Epidermal melanocyte (primary cell): Measurements from ENCODE around the gene AKT1S1.

Experiments
- DNase-seq: peaks from one replicate; pipeline ENCODE4 v3.0.0; 2011; ENCODE audit warnings: low spot score; ENCODE audit not compliant: insufficient read length

AKT1S1 gene

DNA sequence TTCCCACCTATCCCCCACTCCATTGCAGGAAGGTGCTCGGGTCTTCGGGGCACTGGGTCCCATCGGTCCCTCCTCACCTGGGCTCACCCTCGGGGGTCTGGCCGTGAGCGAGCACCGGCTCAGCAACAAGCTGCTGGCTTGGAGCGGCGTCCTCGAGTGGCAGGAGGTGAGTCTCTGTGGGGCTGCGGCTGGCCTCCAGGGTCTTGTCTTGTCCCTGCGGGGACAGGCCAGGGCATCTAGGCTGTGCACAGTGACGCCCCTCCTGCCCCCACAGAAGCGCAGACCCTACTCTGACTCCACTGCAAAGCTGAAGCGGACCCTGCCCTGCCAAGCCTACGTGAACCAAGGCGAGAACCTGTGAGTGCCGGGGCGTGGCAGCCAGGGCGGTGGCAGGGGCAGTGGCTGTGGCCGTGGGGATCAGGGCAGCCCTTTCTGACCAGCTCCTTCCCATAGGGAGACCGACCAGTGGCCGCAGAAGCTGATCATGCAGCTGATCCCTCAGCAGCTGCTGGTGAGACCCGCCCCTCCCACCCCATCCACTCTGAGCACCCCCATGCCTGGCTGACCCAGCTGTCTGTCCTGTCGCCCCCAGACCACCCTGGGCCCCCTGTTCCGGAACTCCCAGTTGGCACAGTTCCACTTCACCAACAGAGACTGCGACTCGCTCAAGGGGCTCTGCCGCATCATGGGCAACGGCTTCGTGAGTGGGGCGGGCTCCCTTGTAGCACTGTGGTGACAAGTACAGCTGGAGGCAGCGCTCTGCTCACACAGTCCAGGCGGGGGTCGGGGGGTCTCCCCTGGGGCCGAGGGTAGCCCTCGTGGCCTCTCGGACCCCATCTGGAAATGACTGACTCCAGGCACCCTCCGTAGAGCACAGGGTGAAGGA is 22.5 kb downstream of the AKT1S1 start:
- no peak for DNase-seq

DNA sequence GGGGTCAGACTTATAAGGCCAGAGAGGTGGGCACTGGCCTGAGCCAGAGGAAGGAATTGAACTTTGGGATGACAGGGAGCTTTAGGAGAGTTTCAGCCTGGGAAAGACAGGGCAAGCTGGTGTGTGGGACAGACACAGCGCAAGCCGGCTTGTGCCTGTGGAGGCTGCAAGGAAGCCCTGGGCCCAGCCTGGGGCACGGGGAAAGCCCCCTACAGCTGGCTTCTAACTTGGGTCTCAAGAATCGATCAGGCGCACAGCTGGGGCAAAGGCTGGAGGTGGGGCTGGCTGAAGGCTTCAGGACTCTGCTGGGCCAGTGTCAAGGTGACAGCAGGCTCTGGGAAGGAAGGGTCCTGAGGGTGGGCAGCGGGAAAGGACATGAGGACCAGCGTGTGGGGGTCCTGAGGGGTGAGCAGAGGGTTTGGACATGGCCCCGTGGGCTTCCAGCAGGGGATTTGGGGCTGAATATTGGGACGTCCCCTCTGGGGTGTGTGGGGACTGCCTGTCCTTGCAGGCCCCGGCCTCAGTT is 23.2 kb downstream of the AKT1S1 start:
- no peak for DNase-seq

DNA sequence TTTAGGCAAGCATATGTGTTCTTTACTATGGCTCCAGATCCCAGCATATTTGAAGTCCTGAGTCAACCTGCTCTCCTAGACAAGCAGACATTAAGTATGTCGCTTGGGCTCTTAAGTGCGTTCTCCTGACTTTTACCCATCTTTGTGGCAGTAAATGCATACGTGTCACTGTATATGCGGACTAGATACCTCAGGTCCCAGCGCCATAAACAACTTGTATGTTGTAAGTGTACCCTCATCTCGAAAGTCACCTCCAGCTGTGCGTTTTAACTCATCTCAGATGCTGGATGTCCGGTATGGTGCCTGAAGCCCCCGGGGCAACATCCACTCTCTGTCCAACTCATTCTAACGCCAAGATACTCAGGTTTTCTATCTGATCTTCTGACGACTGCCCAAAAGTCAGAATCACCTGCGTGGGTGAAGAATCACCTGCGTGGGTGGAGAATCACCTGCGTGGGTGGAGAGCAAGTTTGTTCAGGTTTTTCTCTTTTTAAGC is 24.5 kb downstream of the AKT1S1 start:
- DNase-seq: no peak

DNA sequence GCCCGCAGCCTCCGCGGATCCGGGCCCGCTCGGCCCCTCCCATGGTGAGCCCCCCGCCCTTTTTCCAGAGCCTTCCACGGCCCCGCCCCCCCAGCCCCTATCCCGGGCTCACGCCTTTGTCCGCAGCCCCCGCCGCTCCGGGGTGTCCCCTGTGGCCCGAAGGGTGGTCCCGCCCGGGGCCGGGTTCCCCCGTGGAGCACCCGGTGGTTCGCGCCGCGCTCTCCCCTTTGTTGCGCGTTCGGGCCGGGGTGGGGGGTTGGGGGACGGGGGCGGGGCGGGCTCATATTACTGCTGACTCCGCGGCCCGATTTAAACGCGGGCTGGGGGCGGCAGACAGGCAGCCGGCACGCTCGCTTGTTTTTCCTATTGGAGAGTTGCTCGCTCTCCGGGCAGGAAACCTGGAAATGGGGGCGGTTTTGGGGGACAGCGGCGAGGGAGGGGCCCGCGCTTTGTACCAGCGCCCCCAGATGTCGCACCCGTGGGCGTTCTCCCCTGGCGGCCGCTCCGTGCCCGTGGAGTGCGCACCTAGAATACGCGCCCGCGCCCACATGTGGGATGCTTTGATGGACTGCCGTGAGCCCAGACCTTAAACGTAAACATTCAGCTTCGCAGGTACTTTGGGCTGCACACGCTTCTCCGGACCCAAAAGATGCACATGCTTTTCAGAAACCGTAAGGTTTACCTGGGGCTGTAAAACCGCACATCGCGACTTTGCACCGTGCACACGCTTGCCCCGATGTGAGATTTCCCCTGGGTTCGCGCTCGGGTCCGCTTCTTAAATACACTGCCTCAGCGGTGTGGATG is 25.5 kb downstream of the AKT1S1 start:
- DNase-seq: no peak

DNA sequence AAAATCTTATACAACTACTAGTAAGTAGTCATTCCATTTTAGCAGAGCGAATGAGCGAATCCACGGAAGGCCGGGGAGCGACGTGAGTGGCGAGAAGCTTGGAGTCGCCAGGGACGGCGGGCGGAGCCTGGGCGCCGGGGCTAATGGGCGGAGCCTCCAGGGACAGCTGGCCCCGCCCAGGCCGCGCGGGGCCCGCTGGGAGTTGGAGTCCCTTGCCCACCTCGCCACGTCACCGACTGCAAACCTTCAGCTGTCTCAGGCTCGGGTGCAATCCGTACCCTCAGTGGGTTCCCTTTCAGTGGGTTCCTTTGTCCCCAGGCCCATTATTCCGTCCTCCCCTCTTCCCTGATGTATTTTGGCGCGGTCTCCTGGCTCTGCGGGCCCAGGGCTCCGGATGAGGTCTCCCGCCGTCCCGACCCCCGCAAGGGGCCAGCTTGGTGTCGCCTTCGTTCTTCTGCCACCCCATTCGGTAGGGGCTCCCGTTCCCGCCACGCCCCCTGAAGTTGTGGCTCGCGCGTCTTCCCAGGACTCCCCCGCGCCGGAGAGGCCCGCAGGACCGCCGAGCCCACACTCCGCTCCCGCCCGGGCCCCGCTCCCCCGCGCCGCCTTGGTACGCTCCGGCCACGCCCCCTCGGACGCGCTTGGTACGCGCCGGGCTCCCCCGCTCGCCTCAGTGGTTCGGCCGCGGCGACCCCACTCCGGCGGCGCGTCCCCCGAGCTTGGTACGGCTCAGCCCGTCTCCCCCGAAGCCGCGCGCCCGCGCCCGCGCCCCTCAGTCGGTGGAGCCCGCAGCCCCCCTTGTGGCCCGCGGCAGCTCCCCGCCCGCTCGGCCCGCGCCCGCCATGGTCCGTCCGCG is 26.4 kb downstream of the AKT1S1 start, which contains the start of gene PTOV1:
Gene PTOV1 (plus strand): TSS at position 673 of the 856 bp plus-strand sequence.
- DNase-seq: peak; percentile 95

DNA sequence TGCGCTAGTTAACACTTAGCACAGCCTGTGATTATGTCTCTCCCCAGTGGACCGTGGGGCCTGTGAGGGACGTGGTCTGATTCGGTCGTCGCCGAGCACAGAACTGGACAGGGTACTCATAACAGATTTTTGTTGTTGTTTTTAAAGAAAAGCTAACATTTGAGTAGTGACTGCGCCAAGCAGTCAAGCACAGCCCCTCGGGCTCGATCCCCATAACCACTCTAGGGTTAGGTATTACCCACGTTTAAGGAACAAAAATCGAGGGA is 27.0 kb downstream of the AKT1S1 start:
- no peak for DNase-seq

DNA sequence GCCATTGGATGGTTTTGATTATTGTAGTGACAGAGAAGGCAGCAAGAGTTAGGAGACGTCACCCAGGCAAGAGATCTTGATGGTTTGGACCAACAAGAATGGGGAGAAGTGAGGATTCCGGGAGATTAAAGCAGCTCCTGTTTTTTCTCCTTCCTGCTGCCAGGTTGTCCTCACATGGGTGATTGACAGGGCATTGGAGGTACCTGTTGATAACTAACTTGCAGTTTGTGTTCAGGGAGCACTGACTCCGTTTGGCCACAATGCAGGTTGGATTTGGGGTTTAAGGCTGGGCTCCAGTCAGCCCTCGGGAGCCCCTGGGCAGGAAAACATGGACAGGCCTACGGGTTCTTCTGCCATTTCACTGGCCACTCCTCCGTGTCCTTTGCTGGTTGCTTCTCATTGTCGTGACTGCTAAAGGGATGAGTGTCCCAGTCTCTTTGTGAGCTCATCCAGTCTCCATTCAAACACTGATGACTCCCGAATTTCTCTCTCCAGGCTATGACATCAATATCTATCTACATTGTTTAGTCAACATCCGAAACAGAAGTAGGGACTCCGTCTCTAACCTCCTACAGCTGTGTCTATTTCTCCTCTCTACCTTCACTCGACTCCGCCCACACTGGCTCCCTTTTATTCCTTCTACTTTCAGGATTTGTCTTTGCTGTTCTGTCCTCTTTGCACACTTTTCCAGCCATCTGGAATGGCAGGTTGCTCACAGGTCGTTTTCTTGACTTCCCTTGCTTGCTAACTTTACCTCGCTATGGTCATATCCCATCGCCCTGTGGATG is 27.5 kb downstream of the AKT1S1 start:
- DNase-seq: no peak

DNA sequence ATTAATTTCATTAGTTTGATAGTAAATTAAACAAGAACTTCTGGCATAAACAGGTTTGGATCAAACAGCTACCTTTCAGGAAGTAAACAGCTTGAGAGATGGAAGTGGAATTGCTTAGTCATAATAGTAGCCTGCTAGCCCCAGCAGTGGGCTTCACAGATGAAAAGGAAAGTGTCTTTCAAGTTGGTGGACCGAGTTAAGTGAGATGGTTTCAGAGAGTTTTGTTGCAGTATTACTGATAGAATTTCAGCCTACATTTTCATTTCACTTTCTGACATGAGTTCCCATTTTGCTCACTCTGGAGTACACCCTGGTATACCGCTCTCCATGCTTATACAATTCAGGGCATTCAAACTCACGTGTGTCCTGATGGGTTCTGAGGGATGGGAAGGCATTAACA is 28.2 kb downstream of the AKT1S1 start:
- no peak for DNase-seq

DNA sequence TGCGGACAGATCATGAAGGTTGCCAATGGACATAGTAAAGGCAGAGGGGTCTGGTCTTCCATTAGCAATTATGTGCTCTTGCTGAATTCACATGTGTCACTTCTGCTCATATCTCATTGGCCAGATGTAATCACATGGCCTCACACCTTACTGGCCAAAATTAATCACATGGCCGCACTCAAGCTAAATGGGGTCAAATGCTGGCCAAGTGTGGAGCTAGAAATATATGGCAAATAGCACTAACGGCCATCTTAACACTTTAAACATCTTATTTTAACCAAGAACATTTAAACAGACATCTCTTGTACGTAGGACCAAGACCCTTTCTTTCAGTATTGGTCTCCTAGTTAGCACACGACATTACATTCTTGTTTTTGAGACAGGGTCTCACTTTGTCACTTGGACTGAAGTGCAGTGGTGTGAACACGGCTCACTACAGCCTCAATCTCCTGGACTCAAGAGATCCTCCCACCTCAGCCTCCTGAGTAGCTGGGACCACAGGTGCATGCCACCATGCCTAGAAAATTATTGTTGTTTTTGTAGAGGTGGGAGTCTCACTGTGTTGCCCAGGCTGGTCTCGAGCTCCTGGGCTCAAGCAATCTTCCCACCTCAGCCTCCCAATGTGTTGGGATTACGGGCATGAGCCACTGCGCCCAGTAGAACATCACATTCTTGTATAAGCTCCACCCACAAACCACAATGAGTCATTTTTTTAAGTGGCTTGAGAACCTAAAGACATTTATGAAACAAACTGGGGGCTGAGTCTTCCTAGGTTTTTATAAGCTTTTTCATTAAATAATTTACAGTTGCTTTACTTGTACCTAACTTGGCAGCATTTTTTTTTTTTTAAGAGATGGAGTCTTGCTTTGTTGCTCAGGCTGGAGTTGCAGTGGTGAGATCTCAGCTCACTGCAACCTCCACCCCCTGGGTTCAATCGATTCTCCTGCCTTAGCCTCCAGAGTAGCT is 29.1 kb downstream of the AKT1S1 start:
- DNase-seq: no peak

DNA sequence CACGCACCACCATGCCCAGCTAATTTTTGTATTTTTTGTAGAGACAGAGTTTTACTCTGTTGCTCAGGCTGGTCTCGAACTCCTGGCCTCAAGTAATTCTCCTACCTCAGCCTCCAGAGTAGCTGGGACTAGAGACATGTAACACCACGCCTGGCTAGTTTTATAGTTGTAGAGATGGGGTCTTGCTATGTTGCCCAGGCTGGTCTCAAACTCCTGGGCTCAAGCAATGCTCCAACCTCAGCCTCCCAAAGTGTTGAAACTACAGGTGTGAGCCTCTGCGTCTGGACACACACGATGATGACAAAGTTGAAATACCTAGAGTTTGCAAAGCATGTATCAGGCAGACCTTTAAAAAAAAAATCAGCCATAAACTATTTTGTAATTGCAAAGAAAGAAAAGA is 30.7 kb downstream of the AKT1S1 start:
- no peak for DNase-seq

DNA sequence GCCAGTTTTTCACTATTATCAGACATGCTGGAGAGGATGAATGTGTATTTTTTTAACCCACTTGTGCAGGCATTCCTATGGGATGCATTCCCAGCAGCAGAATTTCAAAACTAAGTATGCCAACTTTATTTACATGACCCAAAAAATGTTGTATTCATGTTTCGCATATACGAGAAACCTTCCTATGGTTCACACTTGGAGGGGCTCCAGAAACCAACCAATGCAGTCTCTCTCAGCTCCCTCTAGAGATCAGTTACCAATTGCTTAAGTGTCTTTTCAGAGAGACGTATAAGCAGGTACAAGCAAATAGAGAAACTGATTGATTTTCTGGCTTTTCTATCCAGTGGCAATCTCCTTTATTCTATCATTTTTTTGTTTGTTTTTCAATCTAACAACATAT is 31.7 kb downstream of the AKT1S1 start:
- no peak for DNase-seq

DNA sequence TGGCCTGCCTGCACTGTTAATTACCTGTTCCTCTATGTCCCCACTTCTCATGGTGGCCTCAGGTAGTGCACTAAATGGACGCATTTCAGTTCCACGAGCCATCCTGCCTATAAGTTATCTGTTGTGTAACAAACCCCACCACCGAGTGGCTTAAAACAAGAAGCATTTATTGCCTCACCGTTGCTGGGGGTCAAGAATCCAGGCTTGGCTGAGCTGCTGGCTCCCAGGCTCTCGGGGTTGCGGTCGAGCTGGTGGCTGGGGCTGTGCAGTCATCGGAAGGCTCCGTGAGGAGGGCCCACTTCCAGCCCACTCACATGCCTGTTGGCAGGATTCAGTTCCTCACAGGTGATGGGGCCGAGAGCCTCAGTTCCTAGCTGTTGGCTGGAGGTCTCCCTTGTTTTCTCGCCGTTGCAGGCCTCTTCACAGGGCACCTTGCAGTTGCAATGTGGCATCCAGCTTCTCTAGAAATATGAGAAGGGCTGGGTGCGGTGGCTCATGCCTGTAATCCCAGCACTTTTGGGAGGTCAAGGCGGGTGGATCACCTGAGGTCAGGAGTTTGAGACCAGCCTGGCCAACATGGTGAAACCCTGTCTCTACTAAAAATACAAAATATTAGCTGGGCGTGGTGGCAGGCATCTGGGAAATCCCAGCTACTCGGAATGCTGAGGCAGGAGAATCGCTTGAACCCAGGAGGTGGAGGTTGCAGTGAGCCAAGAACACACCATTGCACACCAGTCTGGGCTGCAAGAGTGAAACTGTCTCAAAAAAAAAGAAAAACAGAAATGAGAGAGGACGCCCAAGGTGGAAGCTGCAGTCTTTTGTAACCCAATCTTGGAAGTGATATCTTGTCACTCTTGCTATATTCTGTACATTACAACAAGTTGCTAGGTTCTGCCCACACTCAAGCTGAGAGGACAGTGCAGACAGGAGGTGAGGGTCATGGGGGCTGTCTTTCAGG is 32.7 kb downstream of the AKT1S1 start:
- no peak for DNase-seq

DNA sequence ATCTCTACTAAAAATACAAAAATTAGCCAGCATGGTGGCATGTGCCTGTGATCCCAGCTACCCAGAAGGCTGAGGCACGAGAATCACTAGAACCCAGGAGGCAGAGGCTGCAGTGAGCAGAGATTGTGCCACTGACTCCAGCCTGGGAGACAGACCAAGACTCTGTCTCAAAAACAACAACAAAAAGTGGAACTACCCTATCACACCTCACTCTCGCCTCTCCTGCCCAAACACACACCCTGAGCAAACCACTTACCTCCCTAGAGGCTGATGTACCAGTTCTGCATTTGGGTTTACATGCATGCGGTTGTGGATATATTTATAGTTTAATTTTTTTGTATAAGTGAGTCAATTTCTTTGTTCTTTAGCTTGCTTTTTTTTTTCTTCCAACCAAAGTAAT is 33.9 kb downstream of the AKT1S1 start:
- no peak for DNase-seq

DNA sequence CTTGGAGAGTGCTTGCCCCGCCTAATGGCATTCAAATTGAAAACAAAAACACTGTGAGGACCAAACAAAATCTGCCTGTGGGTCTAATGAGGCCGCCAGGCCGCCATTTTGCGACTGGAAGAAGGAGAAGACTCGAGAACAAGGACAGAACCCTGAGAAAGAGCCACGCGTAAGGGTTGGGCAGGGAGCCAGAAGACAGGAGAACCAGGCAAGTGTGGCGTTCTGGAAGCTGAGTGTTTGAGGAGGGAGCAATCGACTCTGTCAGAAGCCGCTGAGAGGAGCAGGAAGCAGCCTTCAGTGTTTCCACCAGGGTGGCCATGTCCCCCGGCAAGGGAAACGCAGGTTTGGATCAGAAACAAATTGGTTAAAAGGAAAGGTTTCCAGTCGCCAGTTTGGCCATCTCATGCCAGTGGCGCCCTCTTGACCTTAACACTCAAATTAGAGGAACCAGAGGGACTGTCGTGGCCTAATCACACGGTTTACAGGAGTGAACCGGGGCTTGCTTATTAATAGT is 36.4 kb downstream of the AKT1S1 start:
- no peak for DNase-seq

DNA sequence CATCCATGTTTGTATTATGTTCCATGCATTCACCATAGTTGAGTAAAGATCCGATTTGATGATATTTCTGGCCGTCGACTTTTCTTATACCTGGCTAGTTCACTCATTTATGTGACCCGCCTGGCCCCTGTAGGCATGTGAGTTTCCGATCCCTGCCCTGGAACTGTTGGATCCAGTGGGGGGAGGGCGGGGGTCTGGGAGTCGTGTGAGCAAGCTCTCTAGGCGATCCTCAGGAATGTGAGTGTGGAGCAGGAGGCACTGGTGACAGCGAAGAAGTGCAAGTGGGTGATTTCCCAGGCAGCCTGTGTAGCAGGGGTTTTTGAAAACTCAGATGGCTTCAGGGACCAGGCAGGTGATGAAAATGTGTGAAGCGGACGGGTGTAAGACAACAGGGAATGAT is 36.8 kb downstream of the AKT1S1 start:
- DNase-seq: no peak

DNA sequence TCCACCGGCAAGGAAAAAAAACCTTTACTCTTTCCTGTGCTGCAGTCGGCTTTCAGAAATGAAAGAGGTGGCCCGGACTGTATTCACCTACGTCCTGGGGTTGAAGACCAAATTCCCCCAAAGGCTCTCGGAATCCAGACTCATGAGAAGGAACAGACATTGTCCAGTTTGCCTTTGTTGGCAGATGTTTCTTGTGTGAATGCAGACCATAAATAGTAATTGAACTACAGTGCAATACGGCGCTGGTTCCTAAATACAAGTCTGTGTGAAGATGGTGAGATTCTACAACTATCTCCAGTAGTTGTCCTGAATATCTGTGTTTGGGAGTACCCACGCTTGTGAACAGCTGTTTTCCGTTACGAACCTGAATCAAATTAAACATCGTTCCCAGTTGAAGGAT is 37.4 kb downstream of the AKT1S1 start:
- no peak for DNase-seq

DNA sequence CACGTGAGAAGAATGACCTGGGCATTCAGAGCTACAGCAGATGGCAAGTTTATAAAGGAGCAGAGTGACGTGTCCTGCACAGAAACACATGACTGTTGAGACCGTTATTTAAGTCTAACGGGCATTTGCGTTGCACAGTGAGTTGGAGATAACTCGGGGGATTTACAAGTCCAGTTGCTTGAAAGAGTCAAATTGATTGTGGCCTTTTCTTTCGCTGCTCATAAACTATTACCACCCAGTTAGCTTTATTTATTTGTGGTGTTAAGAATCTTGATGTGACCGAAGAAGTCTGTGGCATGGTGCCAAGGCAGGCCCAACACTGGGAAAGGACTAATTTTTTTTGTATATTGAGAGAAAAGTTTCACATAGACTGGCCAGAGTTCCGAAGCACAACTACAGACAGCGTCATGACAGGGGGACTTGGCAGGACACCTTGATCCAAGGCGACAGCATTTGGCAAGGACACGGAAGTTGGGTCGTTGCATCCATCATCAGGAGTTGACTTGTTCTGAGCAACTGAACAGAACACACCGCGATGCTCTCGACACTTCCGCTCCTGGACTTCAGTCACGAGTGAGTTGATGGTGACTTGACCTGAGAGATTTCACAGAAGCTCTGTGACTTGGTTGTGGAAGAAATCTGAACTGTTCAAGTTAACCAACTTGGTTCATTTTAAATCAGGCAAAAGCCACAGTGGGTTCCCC is 38.1 kb downstream of the AKT1S1 start:
- DNase-seq: no peak
